Colonic mucosa (tissue), 4 donors: ENCODE measurements around the gene CCL13. TPM values are rescaled to one million over a fixed set of nuclear protein-coding genes. Genes with fewer than 3 reads are reported as not detected.

Experiments used
- DNase-seq: peaks from one replicate; pipeline ENCODE4 v3.0.0-alpha.2; 2020
- H3K27ac ChIP-seq: fragments of 200-600 bp; one replicate; pipeline ENCODE4 v1.8.0; 2021
- H3K27me3 ChIP-seq: fragments of 200-600 bp; one replicate; pipeline ENCODE4 v1.8.0; 2021
- H3K36me3 ChIP-seq: fragments of 200-600 bp; one replicate; pipeline ENCODE4 v1.8.0; 2021
- H3K4me1 ChIP-seq: fragments of 200-600 bp; one replicate; pipeline ENCODE4 v1.8.0; 2021; ENCODE audit warnings: mild to moderate bottlenecking
- H3K4me3 ChIP-seq: fragments of 200-600 bp; one replicate; pipeline ENCODE4 v1.8.0; 2021
- H3K9ac ChIP-seq, 2 donors: one replicate each; pipeline ENCODE4 v1.7.0; 2013; ENCODE audit warnings: control low read depth in 2 of 2, low read depth in 2 of 2, low read length in 2 of 2
- H3K9me3 ChIP-seq: fragments of 200-600 bp; one replicate; pipeline ENCODE4 v1.8.0; 2021
- intact Hi-C: fragments of 100-400 bp; cut with DNase I; formaldehyde crosslinking; loops from one replicate; pipeline ENCODE4 v1.14.1; 2022
- total RNA-seq, 2 donors: library from RNA; stranded (reverse); fragmentation: NEBNext Ultra II Directional in 1 of 2; extraction: Animal tissue kit (Norgen Biotek cat#: 25700) in 1 of 2; gene quantifications; one replicate each; pipeline ENCODE4 v1.2.1, GENCODE V29; 2021
- TF ChIP-seq, protein P1 (sequence below): fragments of 200-600 bp; IDR thresholded peaks from one replicate; pipeline ENCODE4 v1.8.0; 2022; ENCODE audit warnings: antibody characterized with exemption, mild to moderate bottlenecking
- donor health status: healthy.
- donor health status: DM: no; HTN: no; CAD: no.
- donor health status: DM: no; HTN: no; CAD: no.

Gene CCL13
- total RNA-seq, 2 donors from 2014 or later = 0.82 to 4.9 TPM

DNA sequence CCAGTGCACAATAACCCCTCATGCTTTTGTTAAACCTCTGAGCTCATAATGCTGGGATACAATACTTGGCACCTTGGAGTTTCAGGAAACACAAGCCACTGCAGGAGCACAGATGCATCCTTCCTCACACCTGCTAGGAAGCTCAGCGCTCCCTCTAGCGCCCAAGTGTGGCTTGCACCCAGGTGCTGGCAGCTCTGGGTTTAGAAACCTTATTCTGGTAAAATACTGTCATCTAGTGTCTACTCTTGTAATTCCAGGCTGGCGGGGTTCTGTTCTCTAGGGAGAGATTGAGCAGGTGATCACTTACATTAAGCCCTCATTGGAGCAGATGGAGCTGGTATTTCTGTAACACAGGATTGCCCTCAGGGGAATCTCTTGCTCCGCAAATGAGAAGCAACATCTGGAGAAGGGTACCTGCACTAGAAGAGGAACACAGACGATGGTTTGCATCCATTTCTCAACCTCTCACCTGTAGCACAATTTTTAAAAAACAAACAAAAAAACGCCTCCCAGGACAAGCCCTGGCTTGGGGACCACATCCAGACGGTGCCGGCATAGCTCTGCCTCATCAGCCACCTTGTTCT, 5.3 kb downstream of the CCL13 start:
- TF ChIP-seq, protein P1, sequence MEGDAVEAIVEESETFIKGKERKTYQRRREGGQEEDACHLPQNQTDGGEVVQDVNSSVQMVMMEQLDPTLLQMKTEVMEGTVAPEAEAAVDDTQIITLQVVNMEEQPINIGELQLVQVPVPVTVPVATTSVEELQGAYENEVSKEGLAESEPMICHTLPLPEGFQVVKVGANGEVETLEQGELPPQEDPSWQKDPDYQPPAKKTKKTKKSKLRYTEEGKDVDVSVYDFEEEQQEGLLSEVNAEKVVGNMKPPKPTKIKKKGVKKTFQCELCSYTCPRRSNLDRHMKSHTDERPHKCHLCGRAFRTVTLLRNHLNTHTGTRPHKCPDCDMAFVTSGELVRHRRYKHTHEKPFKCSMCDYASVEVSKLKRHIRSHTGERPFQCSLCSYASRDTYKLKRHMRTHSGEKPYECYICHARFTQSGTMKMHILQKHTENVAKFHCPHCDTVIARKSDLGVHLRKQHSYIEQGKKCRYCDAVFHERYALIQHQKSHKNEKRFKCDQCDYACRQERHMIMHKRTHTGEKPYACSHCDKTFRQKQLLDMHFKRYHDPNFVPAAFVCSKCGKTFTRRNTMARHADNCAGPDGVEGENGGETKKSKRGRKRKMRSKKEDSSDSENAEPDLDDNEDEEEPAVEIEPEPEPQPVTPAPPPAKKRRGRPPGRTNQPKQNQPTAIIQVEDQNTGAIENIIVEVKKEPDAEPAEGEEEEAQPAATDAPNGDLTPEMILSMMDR = peak; percentile 97
- no peak overlapping the region for H3K4me3 ChIP-seq
- DNase-seq = peak; percentile 92
- H3K9me3 ChIP-seq = no peaks in the 10 kb centered on the region
- no peaks in the 10 kb centered on the region for H3K36me3 ChIP-seq
- H3K27ac ChIP-seq = no peak overlapping the region
- H3K9ac ChIP-seq = no peak overlapping the region
- no peaks in the 10 kb centered on the region for H3K4me1 ChIP-seq
- no peaks in the 10 kb centered on the region for H3K27me3 ChIP-seq
- intact Hi-C loops = loop anchor here (1.0 kb wide), 1 partner anchor 161 kb away; no protein-coding TSS in a partner anchor

DNA sequence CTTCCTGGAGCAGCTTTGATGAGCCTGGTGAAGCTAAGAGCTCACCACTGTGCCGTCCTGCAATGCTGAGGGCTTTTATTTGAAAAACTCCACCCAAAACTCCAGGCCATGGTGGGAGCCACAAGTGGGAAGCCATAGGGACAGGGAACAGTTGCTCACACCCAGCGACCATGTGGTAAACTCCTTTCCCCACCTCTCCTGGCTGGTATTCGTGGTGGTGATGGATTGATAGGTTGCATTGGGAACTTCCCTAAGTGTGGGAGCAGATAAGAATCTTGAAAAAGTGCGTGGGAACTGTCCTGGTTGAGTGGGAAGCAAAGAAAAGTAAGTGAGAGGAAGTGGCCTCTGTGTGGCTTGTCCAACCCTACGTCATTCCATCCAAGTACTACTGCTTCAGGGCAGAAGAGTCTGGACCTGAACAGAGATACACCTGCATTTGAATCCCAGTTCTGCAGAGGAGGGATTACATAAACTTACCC, 6.9 kb downstream of the CCL13 start, which contains the start of gene CCL1:
CCL1 (minus strand) TSS at position 51 of the 479 bp plus-strand sequence. CDS start 72 bp downstream, outside the sequence.
- intact Hi-C loops = no loop called here

DNA sequence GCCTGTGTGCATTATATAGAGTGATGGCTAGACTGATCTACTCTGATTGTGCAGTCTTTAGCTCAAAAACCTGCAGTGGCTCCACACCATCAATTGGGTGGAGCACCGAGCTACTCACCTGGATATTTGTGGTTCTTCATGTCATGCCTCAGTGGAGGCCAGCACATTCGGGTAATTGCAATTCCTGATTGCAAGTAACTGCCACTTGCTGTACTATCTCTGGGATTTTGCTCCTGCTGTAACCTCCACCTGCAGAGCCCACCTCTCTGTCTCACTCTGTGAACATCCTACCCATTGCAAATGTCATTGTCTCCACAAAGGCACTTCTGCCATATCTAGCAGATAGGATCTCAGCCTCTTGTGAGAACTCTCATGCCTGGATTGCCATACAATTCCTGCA, 8.5 kb downstream of the CCL13 start:
- Histone ChIP-seq H3K27ac (no peak overlapping the region), H3K9ac (no peak overlapping the region), H3K4me3 (no peak overlapping the region), H3K4me1 (no peaks in the 10 kb centered on the region), H3K36me3 (no peaks in the 10 kb centered on the region), H3K27me3 (no peaks in the 10 kb centered on the region), H3K9me3 (no peaks in the 10 kb centered on the region)
- TF ChIP-seq, protein P1 = no peak
- intact Hi-C loops = no loop called here
- no peak for DNase-seq

More for the DNA sequence above, 6.9 kb downstream of the CCL13 start, which contains the start of gene CCL1:
- Histone ChIP-seq H3K27me3 (no peaks in the 10 kb centered on the region), H3K9ac (no peak within 1 kb of the TSS), H3K4me1 (no peaks in the 10 kb centered on the region), H3K27ac (no peak within 1 kb of the TSS), H3K36me3 (no peaks in the 10 kb centered on the region), H3K4me3 (no peak within 1 kb of the TSS), H3K9me3 (no peaks in the 10 kb centered on the region)
- TF ChIP-seq, protein P1 = no peak
- DNase-seq = no peak

DNA sequence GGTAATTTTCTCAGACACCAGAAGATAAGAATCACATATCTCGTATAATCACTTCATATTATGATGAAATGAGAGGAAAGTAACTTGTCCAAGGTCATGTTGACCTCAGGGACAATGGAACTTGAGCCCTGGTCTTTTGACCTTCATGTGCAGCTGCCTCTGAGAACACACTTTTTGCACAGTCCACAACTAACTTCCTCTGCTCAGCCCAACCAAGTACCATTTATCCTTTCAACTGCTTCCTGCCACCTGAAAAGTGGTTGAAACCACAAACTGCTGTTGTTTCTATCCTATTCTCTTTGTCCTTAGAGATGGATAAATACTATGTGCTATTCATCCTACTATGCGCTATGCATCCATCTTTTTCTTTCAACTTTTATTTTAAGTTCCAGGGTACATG, 9.1 kb downstream of the CCL13 start:
- TF ChIP-seq, protein P1 = no peak
- no peaks in the 10 kb centered on the region for H3K4me1 ChIP-seq
- H3K4me3 ChIP-seq = no peak overlapping the region
- H3K27me3 ChIP-seq = no peaks in the 10 kb centered on the region
- no peaks in the 10 kb centered on the region for H3K36me3 ChIP-seq
- intact Hi-C loops = no loop called here
- no peak for DNase-seq
- no peak overlapping the region for H3K9ac ChIP-seq
- no peaks in the 10 kb centered on the region for H3K9me3 ChIP-seq
- H3K27ac ChIP-seq = no peak overlapping the region

DNA sequence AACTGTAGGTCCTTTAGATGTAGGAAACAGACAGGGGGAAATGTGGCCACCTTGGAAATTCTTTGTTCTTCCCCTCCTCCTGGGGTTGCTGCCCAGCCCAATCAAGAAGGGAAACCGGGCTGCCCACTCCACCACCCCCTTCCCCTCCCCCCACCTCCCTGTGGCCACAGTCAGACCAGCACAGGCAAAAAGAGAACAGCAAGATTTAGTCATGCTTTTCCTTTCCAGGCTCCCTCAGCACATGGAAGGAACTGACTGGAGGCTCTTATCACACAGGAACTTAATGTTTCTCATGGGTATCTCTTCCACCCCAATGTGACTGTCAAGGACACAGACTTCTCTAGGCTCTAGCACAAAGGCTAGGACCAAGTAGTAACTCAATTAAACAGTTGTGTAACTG, 9.7 kb downstream of the CCL13 start:
- TF ChIP-seq, protein P1 = no peak
- Histone ChIP-seq H3K36me3 (no peaks in the 10 kb centered on the region), H3K4me1 (no peaks in the 10 kb centered on the region), H3K9me3 (no peaks in the 10 kb centered on the region), H3K9ac (no peak overlapping the region), H3K4me3 (no peak overlapping the region), H3K27me3 (no peaks in the 10 kb centered on the region), H3K27ac (no peak overlapping the region)
- DNase-seq = no peak
- intact Hi-C loops = no loop called here
